Loucy (cell line): Measurements from ENCODE around the gene EIPR1.

Experiments
- CTCF ChIP-seq: fragments of 200-600 bp; sonication (generic); conservative IDR thresholded peaks from 2 replicates; pipeline ENCODE4 v1.5.1; 2014; ENCODE audit warnings: mild to moderate bottlenecking, antibody characterized with exemption, low read length
- EZH2phosphoT487 ChIP-seq: fragments of 200-600 bp; IDR thresholded peaks from 2 replicates; pipeline ENCODE4 v1.6.1; 2018; ENCODE audit warnings: antibody characterized with exemption, mild to moderate bottlenecking, moderate library complexity, borderline replicate concordance

GRCh38 chr2:3389193-3389592, 11.6 kb upstream of the EIPR1 start:
- no peak for TF ChIP-seq EZH2phosphoT487
- no peak for TF ChIP-seq CTCF
